Heart left ventricle (tissue), 16 donors: ENCODE measurements around the gene FAT1. TPM values are rescaled to one million over a fixed set of nuclear protein-coding genes. Genes with fewer than 3 reads are reported as not detected.

Experiments
- ATAC-seq, 4 donors: fragments of 200-7000 bp; cut with Tn5 transposase; one replicate each; pipeline ENCODE4 v1.9.1; 2020 to 2022; ENCODE audit warnings: moderate library complexity in 4 of 4, mild to moderate bottlenecking in 3 of 4, moderate number of reproducible peaks in 1 of 4
- DNase-seq, 5 donors: peaks; one replicate each; pipeline ENCODE4 v3.0.0-alpha.2; 2020
- H3K27ac ChIP-seq, 12 donors: fragments of 200-600 bp; sonication (generic) in 4 of 12; one replicate each; pipeline versions ENCODE4 v1.5.0 to v1.8.0; 2016 to 2022; ENCODE audit warnings: mild to moderate bottlenecking in 2 of 12
- H3K27me3 ChIP-seq, 9 donors: fragments of 200-600 bp; sonication (generic) in 2 of 9; one replicate each; pipeline versions ENCODE4 v1.5.1 to v1.8.0; 2016 to 2022; ENCODE audit warnings: mild to moderate bottlenecking in 3 of 9
- H3K36me3 ChIP-seq, 9 donors: fragments of 200-600 bp; sonication (generic) in 2 of 9; one replicate each; pipeline versions ENCODE4 v1.5.0 to v1.8.0; 2018 to 2022; ENCODE audit warnings: mild to moderate bottlenecking in 2 of 9
- H3K4me1 ChIP-seq, 12 donors: fragments of 200-600 bp; sonication (generic) in 4 of 12; one replicate each; pipeline versions ENCODE4 v1.5.0 to v1.8.0; 2016 to 2022; ENCODE audit warnings: mild to moderate bottlenecking in 3 of 12
- H3K4me3 ChIP-seq, 12 donors: fragments of 200-600 bp; sonication (generic) in 4 of 12; one replicate each; pipeline versions ENCODE4 v1.5.0 to v1.8.0; 2017 to 2022; ENCODE audit warnings: mild to moderate bottlenecking in 9 of 12, moderate library complexity in 4 of 12
- H3K9me3 ChIP-seq, 12 donors: fragments of 200-600 bp; sonication (generic) in 4 of 12; one replicate each; pipeline versions ENCODE4 v1.5.0 to v1.8.0; 2016 to 2022; ENCODE audit warnings: mild to moderate bottlenecking in 1 of 12
- CTCF ChIP-seq, 12 donors: fragments of 200-600 bp; sonication (generic) in 4 of 12; IDR thresholded peaks; one replicate each; pipeline versions ENCODE4 v1.5.0 to v1.8.0; 2018 to 2022; ENCODE audit warnings: antibody characterized with exemption in 12 of 12, mild to moderate bottlenecking in 5 of 12
- POLR2A ChIP-seq, 2 donors: fragments of 450-650 bp; IDR thresholded peaks; one replicate each; pipeline ENCODE4 v1.6.1; 2017; ENCODE audit warnings: antibody characterized with exemption in 2 of 2, mild to moderate bottlenecking in 2 of 2, moderate library complexity in 2 of 2
- WGBS, 4 donors: extraction: QIAGEN DNeasy Blood & Tissue Kit in 2 of 4; methylation state at CpG; one replicate each; pipeline versions ENCODE4 v1.1.5 to v1.1.7; 2013 to 2018; 5-methylcytosine and 5-hydroxymethylcytosine counted together
- intact Hi-C, 10 donors: fragments of 100-400 bp; cut with DNase I; formaldehyde crosslinking; loops; one replicate each; pipeline versions ENCODE4 v1.11.1 to v1.14.2; 2022
- polyA plus RNA-seq, 2 donors: library from polyadenylated mRNA; stranded (reverse); fragments of 200-250 nt; gene quantifications; one replicate each; pipeline ENCODE4 v1.2.3, GENCODE V29; 2013
- total RNA-seq, 9 donors: library from RNA; depleted of rRNA in 2 of 9; stranded (reverse); fragments of >200 nt in 2 of 9; fragmentation: NEBNext Ultra II Directional in 3 of 9; extraction: Animal tissue kit (Norgen Biotek cat#: 25700) in 3 of 9; gene quantifications; one replicate each; pipeline versions ENCODE4 v1.1.0 to v1.2.4, GENCODE V29; 2016 to 2023
- donor health status: ischemic (EF 13 %, LVEDD 7.1; RV severe dilation, severe dysfunction).
- donor health status: healthy with polysubstance abuse.
- donor health status: DM: no; HTN: yes; CAD: no.
- donor health status: DM: no; HTN: no; CAD: no.
- donor health status: ischemic (EF 25% LVEDD 6.9; RV normal size, moderate dysfunction).
- donor health status: ischemic (EF 25% LVEDD 5.7; RV mildly dilated, moderate dysfunction).
- donor health status: healthy.
- donor health status: DM: yes; HTN: yes; CAD: no.
- donor health status: ischemic (EF 35%, LVEDD 5.7; RV mildly dilated, moderate dysfunction).
- donor health status: nonischemic (EF 11% LVEDD 7.7; RV severe dilation, severe dysfunction).
- donor health status: DM: yes; HTN: yes; CAD: no.
- donor health status: PGD.
- donor health status: ischemic (EF 29% LVEDD 5.4; RV normal size, mild dysfunction).
- donor health status: nonischemic (EF 23%, LVEDD 6.1; RV moderate dilation, normal function).

Gene FAT1
- total and polyA plus RNA-seq, 11 donors = 15.2 to 151 (median 65.9) TPM

GRCh38 chr4:186698028-186698427, 25.6 kb downstream of the FAT1 start:
- WGBS, 4 donors = 75 to 87% (median 78%) methylated on average over 10 to 12 of the region's 12 CpGs
- H3K9me3 ChIP-seq = no peaks in the 10 kb centered on the region
- H3K36me3 ChIP-seq = no peaks in the 10 kb centered on the region
- peak overlapping the region in 5 of 12 donors; percentile 12 to 87 (median 84) for H3K27ac ChIP-seq
- peaks cover 6 to 72% (median 43%) of the 10 kb centered on the region in 12 donors for H3K4me1 ChIP-seq
- ATAC-seq = no peak
- no peak for DNase-seq
- intact Hi-C loops = no loop called here
- TF ChIP-seq CTCF (IDR thresholded peaks at IDR 0.05) = no peak
- no peak overlapping the region for H3K4me3 ChIP-seq
- H3K27me3 ChIP-seq = no peaks in the 10 kb centered on the region

- intact Hi-C loops = no loop called here
- DNase-seq = no peak
- Histone ChIP-seq H3K27me3 (no peaks in the 10 kb centered on the region), H3K4me3 (no peak overlapping the region), H3K27ac (peak overlapping the region in 8 of 12 donors; percentile 16 to 68 (median 56)), H3K9me3 (no peaks in the 10 kb centered on the region), H3K36me3 (peaks cover 0 to 6% (median 0%) of the 10 kb centered on the region in 9 donors), H3K4me1 (peaks cover 0 to 49% (median 21%) of the 10 kb centered on the region in 12 donors)
- TF ChIP-seq CTCF (IDR thresholded peaks at IDR 0.05) (no peak), POLR2A (IDR thresholded peaks at IDR 0.05) (no peak)
- 41 to 54% (median 48%) methylated on average over 4 of the region's 4 CpGs for WGBS, 4 donors
- no peak for ATAC-seq
Measured at GRCh38 chr4:186695392-186695791, 28.3 kb downstream of the FAT1 start.

GRCh38 chr4:186693894-186694293, 29.8 kb downstream of the FAT1 start:
- TF ChIP-seq POLR2A (IDR thresholded peaks at IDR 0.05) = no peak
- no peak for TF ChIP-seq CTCF (IDR thresholded peaks at IDR 0.05)
- Histone ChIP-seq H3K4me1 (peaks cover 0 to 44% (median 21%) of the 10 kb centered on the region in 12 donors), H3K27me3 (no peaks in the 10 kb centered on the region), H3K27ac (peak overlapping the region in 10 of 12 donors; percentile 25 to 74 (median 63)), H3K4me3 (no peak overlapping the region), H3K36me3 (peaks cover 0 to 6% (median 0%) of the 10 kb centered on the region in 9 donors), H3K9me3 (no peaks in the 10 kb centered on the region)
- intact Hi-C loops = no loop called here
- ATAC-seq = no peak
- WGBS, 4 donors = 77 to 88% (median 82%) methylated on average over 3 of the region's 3 CpGs
- DNase-seq = no peak

GRCh38 chr4:186693159-186693815, 30.4 kb downstream of the FAT1 start:
- peak overlapping the region in 11 of 12 donors; percentile 35 to 74 (median 63) for H3K27ac ChIP-seq
- intact Hi-C loops = no loop called here
- peaks cover 0 to 50% (median 23%) of the 10 kb centered on the region in 12 donors for H3K4me1 ChIP-seq
- DNase-seq = peak; percentile 60 to 85 (median 68)
- H3K9me3 ChIP-seq = no peaks in the 10 kb centered on the region
- no peaks in the 10 kb centered on the region for H3K27me3 ChIP-seq
- H3K36me3 ChIP-seq = peaks cover 0 to 6% (median 0%) of the 10 kb centered on the region in 9 donors
- WGBS, 4 donors = 44 to 52% (median 51%) methylated on average over 13 to 17 of the region's 17 CpGs
- TF ChIP-seq CTCF (IDR thresholded peaks at IDR 0.05) (no peak), POLR2A (IDR thresholded peaks at IDR 0.05) (no peak)
- peak; percentile 35 to 88 (median 86) for ATAC-seq
- H3K4me3 ChIP-seq = no peak overlapping the region
